Common myeloid progenitor, CD34-positive (primary cell): ENCODE measurements around the gene ANAPC10.

Source experiments
- CTCF ChIA-PET: fragments of 350-600 bp; sonication (Branson Sonifier 250); formaldehyde crosslinking; loops from one replicate; lab custom pipeline; 2021; ENCODE audit warnings: antibody characterized with exemption; lab: Charles Lee
- POLR2A ChIA-PET: fragments of 350-600 bp; sonication (Branson Sonifier 250); formaldehyde crosslinking; loops from one replicate; lab custom pipeline; 2021; ENCODE audit warnings: antibody characterized with exemption; lab: Charles Lee
- DNase-seq, 3 donors: peaks; one replicate each; pipeline versions ENCODE4 v3.0.0 to v3.0.0-alpha.2; 2013
- H3K27ac ChIP-seq, 2 experiments: 1 replicate in 1 of 2; 2 replicates in 1 of 2; pipeline ENCODE4 v1.7.0; 2013; ENCODE audit warnings: inconsistent platforms in 2 of 2, low read length in 2 of 2, mild to moderate bottlenecking in 2 of 2, low read depth in 1 of 2, moderate library complexity in 1 of 2; ENCODE audit not compliant: severe bottlenecking in 2 of 2, insufficient read depth in 1 of 2, poor library complexity in 1 of 2
- H3K27me3 ChIP-seq, 5 experiments: replicated peaks in 2 of 5; 1 replicate in 3 of 5; 2 replicates in 2 of 5; pipeline versions ENCODE4 v1.6.1 to v1.7.0; 2013; ENCODE audit warnings: low read length in 4 of 5, mild to moderate bottlenecking in 2 of 5, moderate library complexity in 2 of 5, inconsistent platforms in 1 of 5; ENCODE audit not compliant: insufficient read depth in 5 of 5, control insufficient read depth in 4 of 5
- H3K36me3 ChIP-seq, 4 experiments: 1 replicate in 2 of 4; 2 replicates in 2 of 4; pipeline versions ENCODE4 v1.6.1 to v1.7.0; 2013; ENCODE audit warnings: low read length in 3 of 4, control low read depth in 1 of 4, mild to moderate bottlenecking in 1 of 4; ENCODE audit not compliant: control insufficient read depth in 4 of 4, insufficient read depth in 4 of 4
- H3K4me1 ChIP-seq, 4 experiments: 1 replicate in 3 of 4; 2 replicates in 1 of 4; pipeline versions ENCODE4 v1.6.1 to v1.7.1; 2013; ENCODE audit warnings: low read length in 3 of 4, mild to moderate bottlenecking in 3 of 4, control low read depth in 1 of 4, inconsistent platforms in 1 of 4, moderate library complexity in 1 of 4; ENCODE audit not compliant: control insufficient read depth in 4 of 4, insufficient read depth in 4 of 4; ENCODE audit errors: control extremely low read depth in 1 of 4
- H3K4me3 ChIP-seq, 7 experiments: 1 replicate in 4 of 7; 2 replicates in 3 of 7; pipeline versions ENCODE4 v1.5.1 to v1.7.0; 2013; ENCODE audit warnings: mild to moderate bottlenecking in 7 of 7, low read length in 6 of 7, moderate library complexity in 6 of 7, inconsistent platforms in 2 of 7, low read depth in 2 of 7, control low read depth in 1 of 7; ENCODE audit not compliant: insufficient read depth in 4 of 7, control insufficient read depth in 1 of 7; ENCODE audit errors: extremely low read depth in 1 of 7
- H3K9me3 ChIP-seq, 5 experiments: 1 replicate in 4 of 5; 2 replicates in 1 of 5; pipeline versions ENCODE4 v1.6.1 to v1.7.1; 2013; ENCODE audit warnings: low read length in 4 of 5, mild to moderate bottlenecking in 2 of 5, inconsistent platforms in 1 of 5, low read depth in 1 of 5, moderate library complexity in 1 of 5; ENCODE audit not compliant: control insufficient read depth in 4 of 5, insufficient read depth in 2 of 5; ENCODE audit errors: control extremely low read depth in 1 of 5
- WGBS: methylation state at CpG from one replicate; pipeline ENCODE4 v1.1.5; 2013; ENCODE audit not compliant: insufficient coverage; 5-methylcytosine and 5-hydroxymethylcytosine counted together

Gene ANAPC10

GRCh38 chr4:145125396-145125795 lies 27.4 kb upstream of the ANAPC10 start:
- CTCF ChIA-PET = no interaction called here
- H3K27ac ChIP-seq = no peak overlapping the region
- DNase-seq = no peak
- peaks cover 15 to 81% (median 54%) of the 10 kb centered on the region in 4 experiments for H3K36me3 ChIP-seq
- H3K4me3 ChIP-seq = no peak overlapping the region
- H3K27me3 ChIP-seq = no peaks in the 10 kb centered on the region
- POLR2A ChIA-PET = no interaction called here
- no peaks in the 10 kb centered on the region for H3K9me3 ChIP-seq
- WGBS = 100% methylated on average over 1 of the region's 2 CpGs
- no peaks in the 10 kb centered on the region for H3K4me1 ChIP-seq

DNA sequence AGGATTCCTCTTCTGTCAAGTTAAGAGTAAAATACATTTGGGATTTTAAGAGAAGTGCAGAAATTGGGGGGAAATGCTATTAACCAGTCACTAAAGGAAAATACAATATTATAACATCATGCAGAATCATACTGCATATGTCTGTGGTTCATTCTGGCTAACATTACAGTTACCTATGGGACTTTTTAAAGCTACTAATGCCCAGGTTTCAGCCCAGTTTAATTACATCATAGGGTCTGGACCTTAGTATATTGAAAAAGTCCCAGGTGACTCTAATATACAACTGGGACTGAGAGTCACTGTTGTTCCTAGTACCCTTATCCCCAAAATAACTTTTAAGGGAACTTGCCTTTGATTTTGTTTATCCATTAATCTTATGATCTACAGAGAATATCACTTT lies 10.1 kb upstream of the ANAPC10 start:
- no peak for DNase-seq
- Histone ChIP-seq H3K4me3 (no peak overlapping the region), H3K9me3 (no peaks in the 10 kb centered on the region), H3K36me3 (peaks cover 22 to 80% (median 56%) of the 10 kb centered on the region in 4 experiments), H3K27me3 (no peaks in the 10 kb centered on the region), H3K4me1 (peaks cover 0 to 6% (median 2%) of the 10 kb centered on the region in 4 experiments), H3K27ac (no peak overlapping the region)
- ChIA-PET CTCF (no interaction called here), POLR2A (no interaction called here)

- peaks cover 0 to 7% (median 3%) of the 10 kb centered on the region in 4 experiments for H3K4me1 ChIP-seq
- H3K4me3 ChIP-seq = no peak overlapping the region
- WGBS = no CpG with 5 or more reads among the region's 2 CpGs
- no peak for DNase-seq
- H3K9me3 ChIP-seq = no peaks in the 10 kb centered on the region
- no peak overlapping the region for H3K27ac ChIP-seq
- ChIA-PET POLR2A (no interaction called here), CTCF (interaction anchor here (1.0 kb wide), 1 partner anchor 17 kb away, joined by 3 read pairs; no protein-coding TSS in a partner anchor)
- peaks cover 20 to 70% (median 47%) of the 10 kb centered on the region in 4 experiments for H3K36me3 ChIP-seq
- H3K27me3 ChIP-seq = no peaks in the 10 kb centered on the region
Measured at GRCh38 chr4:145107126-145107525, 9.1 kb upstream of the ANAPC10 start.

- Histone ChIP-seq H3K36me3 (peaks cover 14 to 40% (median 24%) of the 10 kb centered on the region in 4 experiments), H3K9me3 (no peaks in the 10 kb centered on the region), H3K4me3 (no peak overlapping the region), H3K4me1 (peaks cover 10 to 25% (median 16%) of the 10 kb centered on the region in 4 experiments), H3K27me3 (no peaks in the 10 kb centered on the region), H3K27ac (no peak overlapping the region)
- DNase-seq = peak; percentile 11 to 28 (median 15)
- POLR2A ChIA-PET = interaction anchor here (1.1 kb wide), 1 partner anchor 41 kb away, joined by 3 read pairs; no protein-coding TSS in a partner anchor
- WGBS = no CpG with 5 or more reads among the region's 3 CpGs
- CTCF ChIA-PET = interaction anchor here (0.6 kb wide), 1 partner anchor 36 kb away, joined by 3 read pairs; no protein-coding TSS in a partner anchor
Measured at GRCh38 chr4:145103496-145103895, 5.5 kb upstream of the ANAPC10 start.

- no peaks in the 10 kb centered on the region for H3K27me3 ChIP-seq
- H3K4me1 ChIP-seq = peaks cover 11 to 29% (median 16%) of the 10 kb centered on the region in 4 experiments
- H3K27ac ChIP-seq = no peak overlapping the region
- DNase-seq = peak in 1 of 3 donors; percentile 9
- 83% methylated on average over 2 of the region's 2 CpGs for WGBS
- ChIA-PET POLR2A (no interaction called here), CTCF (no interaction called here)
- no peaks in the 10 kb centered on the region for H3K9me3 ChIP-seq
- H3K4me3 ChIP-seq = no peak overlapping the region
- peaks cover 12 to 32% (median 18%) of the 10 kb centered on the region in 4 experiments for H3K36me3 ChIP-seq
Measured at GRCh38 chr4:145102619-145103018, 4.6 kb upstream of the ANAPC10 start.

DNA sequence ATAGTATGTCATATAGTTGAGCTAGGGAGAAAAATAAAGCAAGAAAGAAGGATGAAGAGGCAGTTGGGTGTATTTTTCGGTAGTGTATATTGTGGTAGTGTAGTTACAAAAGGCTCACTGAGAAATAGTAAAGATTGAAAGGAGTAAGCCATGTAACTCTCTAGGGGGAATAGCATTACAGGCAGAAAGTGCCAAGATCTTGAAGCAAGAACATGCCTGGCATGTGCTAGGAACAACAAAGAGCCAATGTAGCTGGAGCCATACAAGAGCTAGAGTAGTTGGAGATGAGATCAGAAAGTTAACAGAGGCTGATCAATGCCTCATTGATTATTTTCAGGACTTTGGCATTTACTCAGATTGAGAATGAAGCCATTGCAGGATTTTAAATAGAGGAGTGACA lies 3.1 kb upstream of the ANAPC10 start:
- ChIA-PET CTCF (interaction anchor here (0.7 to 1.8 kb wide), 4 partner anchors 12 to 1583 kb away, joined by 3 to 4 read pairs (median 4); no protein-coding TSS in a partner anchor), POLR2A (no interaction called here)
- Histone ChIP-seq H3K27me3 (no peaks in the 10 kb centered on the region), H3K36me3 (peaks cover 6 to 17% (median 9%) of the 10 kb centered on the region in 4 experiments), H3K4me3 (no peak overlapping the region), H3K9me3 (no peaks in the 10 kb centered on the region), H3K4me1 (peaks cover 19 to 43% (median 26%) of the 10 kb centered on the region in 4 experiments), H3K27ac (no peak overlapping the region)
- 80% methylated on average over 1 of the region's 1 CpG for WGBS
- DNase-seq = no peak

DNA sequence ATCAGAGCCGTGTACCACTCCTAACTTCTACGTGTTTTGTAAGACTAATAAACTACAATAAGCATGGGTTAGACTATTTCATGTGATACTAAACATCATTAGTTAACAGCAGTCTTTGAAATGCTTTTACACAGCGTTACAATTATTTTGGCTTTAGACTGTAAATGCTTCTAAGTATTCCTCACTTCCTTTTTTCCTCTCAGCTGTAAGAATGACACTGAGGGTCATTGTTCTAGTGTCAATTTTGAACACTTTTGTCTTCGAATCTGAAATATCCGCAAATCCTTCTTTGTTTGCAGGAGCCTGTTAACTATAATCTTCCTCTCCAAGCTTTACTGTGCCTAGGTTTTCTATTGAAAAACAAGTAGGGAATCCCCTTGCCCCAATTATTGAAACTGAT lies 1.7 kb upstream of the ANAPC10 start:
- H3K36me3 ChIP-seq = peaks cover 8 to 15% (median 10%) of the 10 kb centered on the region in 4 experiments
- ChIA-PET CTCF (interaction anchor here (1.5 kb wide), 2 partner anchors 12 to 17 kb away, joined by 3 to 4 read pairs; no protein-coding TSS in a partner anchor), POLR2A (no interaction called here)
- no peaks in the 10 kb centered on the region for H3K27me3 ChIP-seq
- H3K4me3 ChIP-seq = peak overlapping the region in 6 of 7 experiments; percentile 76 to 97 (median 92)
- H3K27ac ChIP-seq = peak overlapping the region; percentile 89 to 93
- peaks cover 19 to 43% (median 26%) of the 10 kb centered on the region in 4 experiments for H3K4me1 ChIP-seq
- DNase-seq = peak in 2 of 3 donors; percentile 18 to 26
- H3K9me3 ChIP-seq = no peaks in the 10 kb centered on the region
- WGBS = 60% methylated on average over 1 of the region's 5 CpGs
